Endothelial cell of umbilical vein (primary cell): ENCODE data around the gene CSPG5.

Experiments used
- CTCF ChIP-seq, 2 donors: IDR thresholded peaks; 1 replicate in 1 of 2; 2 replicates in 1 of 2; pipeline ENCODE4 v1.5.1; 2011; ENCODE audit warnings: low read length in 2 of 2, mild to moderate bottlenecking in 2 of 2, moderate library complexity in 2 of 2, control low read depth in 1 of 2, inconsistent platforms in 1 of 2, low read depth in 1 of 2; ENCODE audit not compliant: insufficient read depth in 1 of 2; ENCODE audit errors: extremely low read depth in 1 of 2
- FOS ChIP-seq: IDR thresholded peaks from 2 replicates; pipeline ENCODE4 v1.6.1; 2011; ENCODE audit warnings: mild to moderate bottlenecking, low read length, moderate library complexity, borderline replicate concordance; ENCODE audit not compliant: insufficient read depth
- MYC ChIP-seq: IDR thresholded peaks from one replicate; pipeline ENCODE4 v1.6.1; 2011; ENCODE audit warnings: mild to moderate bottlenecking, low read depth, low read length
- POLR2A ChIP-seq: IDR thresholded peaks from 2 replicates; pipeline ENCODE4 v1.6.1; 2012; ENCODE audit warnings: low read depth, mild to moderate bottlenecking, control low read depth, low read length

GRCh38 chr3:47601281-47601680 is 22.6 kb upstream of the CSPG5 start:
- TF ChIP-seq POLR2A, result no peak
- TF ChIP-seq CTCF (IDR thresholded peaks at IDR 0.05; ENCODE audit: extremely low read depth in 1 of 2, insufficient read depth in 1 of 2, low read depth in 1 of 2, low read length in 2 of 2), result no peak
- no peak for TF ChIP-seq FOS
- no peak for TF ChIP-seq MYC
